ENCODE results near the gene FCHO2.

GRCh38 chr5:72996632-72997031 lies 40.8 kb downstream of the FCHO2 start:
- TF ChIP-seq EP300 (IDR thresholded peaks at IDR 0.05) (no peak), CTCF (IDR thresholded peaks at IDR 0.05) (no peak)

Data from tibial nerve (tissue), 4 donors.